Lung (tissue), 12 donors: ENCODE measurements around the gene LARGE1. TPM values are rescaled to one million over a fixed set of nuclear protein-coding genes. Genes with fewer than 3 reads are reported as not detected.

Experiments
- ATAC-seq: fragments of 200-7000 bp; cut with Tn5 transposase; one replicate; pipeline ENCODE4 v1.9.1; 2020; ENCODE audit warnings: moderate number of reproducible peaks; ENCODE audit not compliant: insufficient read depth, low FRiP score
- DNase-seq, 3 donors: peaks; one replicate each; pipeline ENCODE4 v3.0.0-alpha.2; 2013 to 2017
- H3K27ac ChIP-seq, 2 donors: one replicate each; pipeline ENCODE4 v1.5.1; 2013; ENCODE audit warnings: mild to moderate bottlenecking in 2 of 2, moderate library complexity in 2 of 2, control low read depth in 1 of 2, inconsistent platforms in 1 of 2, low read depth in 1 of 2, low read length in 1 of 2
- H3K27me3 ChIP-seq, 3 donors: one replicate each; pipeline ENCODE4 v1.5.1; 2013; ENCODE audit warnings: low read length in 2 of 3; ENCODE audit not compliant: control insufficient read depth in 3 of 3, insufficient read depth in 3 of 3
- H3K36me3 ChIP-seq, 4 donors: one replicate each; pipeline ENCODE4 v1.5.1; 2013; ENCODE audit warnings: low read length in 4 of 4, mild to moderate bottlenecking in 1 of 4, moderate library complexity in 1 of 4; ENCODE audit not compliant: control insufficient read depth in 4 of 4, insufficient read depth in 4 of 4
- H3K4me1 ChIP-seq, 5 donors: one replicate each; pipeline ENCODE4 v1.5.1; 2013; ENCODE audit warnings: low read length in 5 of 5, mild to moderate bottlenecking in 2 of 5, moderate library complexity in 1 of 5; ENCODE audit not compliant: control insufficient read depth in 5 of 5, insufficient read depth in 5 of 5
- H3K4me3 ChIP-seq: one replicate; pipeline ENCODE4 v1.5.1; 2013; ENCODE audit warnings: mild to moderate bottlenecking, control low read depth, moderate library complexity
- H3K9ac ChIP-seq, 2 donors: one replicate each; pipeline ENCODE4 v1.5.1; 2013; ENCODE audit warnings: low read length in 2 of 2, control low read depth in 1 of 2; ENCODE audit not compliant: insufficient read depth in 1 of 2
- H3K9me3 ChIP-seq, 4 donors: one replicate each; pipeline ENCODE4 v1.5.1; 2013; ENCODE audit warnings: low read length in 3 of 4, mild to moderate bottlenecking in 1 of 4, moderate library complexity in 1 of 4; ENCODE audit not compliant: control insufficient read depth in 4 of 4, insufficient read depth in 3 of 4
- CTCF ChIP-seq: IDR thresholded peaks from 2 replicates; pipeline ENCODE4 v1.5.1; 2012; ENCODE audit warnings: mild to moderate bottlenecking; ENCODE audit errors: control extremely low read depth, extremely low read depth
- WGBS, 2 donors: extraction: QIAGEN DNeasy Blood & Tissue Kit; methylation state at CpG; one replicate each; pipeline ENCODE4 v1.1.7; 2013; 5-methylcytosine and 5-hydroxymethylcytosine counted together
- polyA plus RNA-seq, 2 donors: library from polyadenylated mRNA; stranded (reverse); fragments of 200-250 nt; gene quantifications; one replicate each; pipeline ENCODE4 v1.2.1, GENCODE V29; 2013
- total RNA-seq, 2 donors: library from RNA; depleted of rRNA in 1 of 2; stranded (reverse); fragments of >200 nt in 1 of 2; gene quantifications; one replicate each; pipeline ENCODE4 v1.2.1, GENCODE V29; 2014 to 2021
- donor health status: control.
- donor health status: control.
- donor health status: Bipolar disorder and iron deficiency.
- donor health status: healthy.
- donor health status: DM: yes; HTN: yes; CAD: no.

The LARGE1 gene
- total and polyA plus RNA-seq, 4 donors, result 2.9 to 41.1 (median 15.4) TPM

- 85 to 87% methylated on average over 6 of the region's 6 CpGs for WGBS, 2 donors
- H3K4me3 ChIP-seq, result no peak overlapping the region
- no peak overlapping the region for H3K9ac ChIP-seq
- peaks cover 0 to 5% (median 0%) of the 10 kb centered on the region in 4 donors for H3K9me3 ChIP-seq
- H3K27me3 ChIP-seq, result no peaks in the 10 kb centered on the region
- H3K36me3 ChIP-seq, result peaks cover 0 to 8% (median 4%) of the 10 kb centered on the region in 4 donors
- no peak overlapping the region for H3K27ac ChIP-seq
- TF ChIP-seq CTCF, result no peak
- no peak for DNase-seq
- no peaks in the 10 kb centered on the region for H3K4me1 ChIP-seq
- ATAC-seq, result no peak
Observed at GRCh38 chr22:33335611-33336279, 584.5 kb downstream of the LARGE1 start.

GRCh38 chr22:33332538-33332937 is 587.7 kb downstream of the LARGE1 start:
- TF ChIP-seq CTCF, result no peak
- peaks cover 0 to 8% (median 4%) of the 10 kb centered on the region in 4 donors for H3K36me3 ChIP-seq
- no peak overlapping the region for H3K4me3 ChIP-seq
- H3K27me3 ChIP-seq, result no peaks in the 10 kb centered on the region
- H3K9ac ChIP-seq, result no peak overlapping the region
- H3K4me1 ChIP-seq, result no peaks in the 10 kb centered on the region
- WGBS, 2 donors, result 50 to 88% methylated on average over 3 of the region's 3 CpGs
- DNase-seq (no peak), ATAC-seq (no peak)
- H3K27ac ChIP-seq, result no peak overlapping the region
- H3K9me3 ChIP-seq, result peaks cover 0 to 2% (median 0%) of the 10 kb centered on the region in 4 donors

- H3K27ac ChIP-seq, result no peak overlapping the region
- no peak for ATAC-seq
- H3K27me3 ChIP-seq, result no peaks in the 10 kb centered on the region
- H3K9me3 ChIP-seq, result peaks cover 0 to 2% (median 0%) of the 10 kb centered on the region in 4 donors
- no peak for DNase-seq
- H3K4me3 ChIP-seq, result no peak overlapping the region
- 88 to 89% methylated on average over 1 of the region's 1 CpG for WGBS, 2 donors
- TF ChIP-seq CTCF, result no peak
- peaks cover 0 to 8% (median 0%) of the 10 kb centered on the region in 5 donors for H3K4me1 ChIP-seq
- H3K36me3 ChIP-seq, result peaks cover 0 to 2% (median under 1%) of the 10 kb centered on the region in 4 donors
- no peak overlapping the region for H3K9ac ChIP-seq
Observed at GRCh38 chr22:33331017-33331416, 589.3 kb downstream of the LARGE1 start.
